Kidney (tissue), 14 donors: ENCODE data around the gene SYNPO2. TPM values are rescaled to one million over a fixed set of nuclear protein-coding genes. Genes with fewer than 3 reads are reported as not detected.
"Not testable (repeated sequence)": the region's sequence is repeated elsewhere in the genome, so short reads cannot be mapped to it uniquely, and the experiment has no call there.

Source experiments
- DNase-seq, 5 donors: peaks; one replicate each; pipeline ENCODE4 v3.0.0-alpha.2; 2013 to 2020
- FAIRE-seq: peaks from 2 replicates; lab custom pipeline; 2012; peaks lifted over from hg19 to GRCh38; lab: Jason Lieb, UNC
- H3K27ac ChIP-seq, 2 donors: one replicate each; pipeline ENCODE4 v1.7.0; 2013; ENCODE audit warnings: low read depth in 2 of 2, low read length in 2 of 2, inconsistent platforms in 1 of 2
- H3K27me3 ChIP-seq: one replicate; pipeline ENCODE4 v1.7.1; 2013; ENCODE audit warnings: low read length, inconsistent platforms; ENCODE audit not compliant: control insufficient read depth, insufficient read depth
- H3K36me3 ChIP-seq, 3 donors: one replicate each; pipeline versions ENCODE4 v1.7.0 to v1.7.1; 2013; ENCODE audit warnings: low read length in 3 of 3, control low read depth in 1 of 3, inconsistent platforms in 1 of 3; ENCODE audit not compliant: insufficient read depth in 3 of 3, control insufficient read depth in 2 of 3
- H3K4me1 ChIP-seq, 3 donors: one replicate each; pipeline versions ENCODE4 v1.7.0 to v1.7.1; 2013; ENCODE audit warnings: low read length in 3 of 3, inconsistent platforms in 1 of 3, low read depth in 1 of 3; ENCODE audit not compliant: control insufficient read depth in 2 of 3, insufficient read depth in 2 of 3
- H3K4me3 ChIP-seq, 3 donors: one replicate each; pipeline versions ENCODE4 v1.7.0 to v1.8.1; 2013; ENCODE audit warnings: low read length in 3 of 3, control low read depth in 1 of 3, inconsistent platforms in 1 of 3
- H3K9ac ChIP-seq, 3 donors: one replicate each; pipeline versions ENCODE4 v1.7.0 to v1.7.1; 2013; ENCODE audit warnings: low read length in 3 of 3, control low read depth in 1 of 3, inconsistent platforms in 1 of 3
- H3K9me3 ChIP-seq, 3 donors: one replicate each; pipeline versions ENCODE4 v1.7.0 to v1.7.1; 2013; ENCODE audit warnings: low read length in 3 of 3, control low read depth in 1 of 3, inconsistent platforms in 1 of 3; ENCODE audit not compliant: control insufficient read depth in 2 of 3, insufficient read depth in 1 of 3
- CTCF ChIP-seq: IDR thresholded peaks from 3 replicates; pipeline ENCODE4 v1.5.1; 2012; ENCODE audit warnings: mild to moderate bottlenecking, moderate library complexity, borderline replicate concordance; ENCODE audit not compliant: insufficient read depth; ENCODE audit errors: extremely low read depth
- intact Hi-C: fragments of 100-400 bp; cut with DNase I; formaldehyde crosslinking; loops from one replicate; pipeline ENCODE4 v1.11.1; 2022
- polyA plus RNA-seq: library from polyadenylated mRNA; stranded (reverse); fragments of 350-450 nt; fragmentation: Illumina TruSeq; extraction: RNeasy Lipid Tissue Mini Kit (QIAGEN cat#74804); gene quantifications from one replicate; pipeline ENCODE4 v1.2.3, GENCODE V29; 2014; ENCODE audit warnings: low read depth, low replicate concordance; ENCODE audit not compliant: insufficient read depth
- total RNA-seq: library from RNA; stranded (reverse); fragmentation: NEBNext Ultra II Directional; extraction: Animal tissue kit (Norgen Biotek cat#: 25700); gene quantifications from one replicate; pipeline ENCODE4 v1.2.1, GENCODE V29; 2021
- donor health status: control.
- donor health status: control.
- donor health status: control.
- donor health status: control.
- donor health status: control.
- donor health status: DM: yes; HTN: yes; CAD: no.
- donor health status: Normal renal cell carcinoma (clear cell type).

Gene SYNPO2
- total and polyA plus RNA-seq, 2 donors from 2014 or later = 7.5 to 56.5 TPM

- H3K9ac ChIP-seq = no peak overlapping the region
- no peak overlapping the region for H3K4me3 ChIP-seq
- H3K27ac ChIP-seq = no peak overlapping the region
- no peaks in the 10 kb centered on the region for H3K4me1 ChIP-seq
- DNase-seq (no peak), FAIRE-seq (no peak)
- no peak for TF ChIP-seq CTCF
- no peaks in the 10 kb centered on the region for H3K36me3 ChIP-seq
- H3K9me3 ChIP-seq = no peaks in the 10 kb centered on the region
- intact Hi-C loops = no loop called here
- H3K27me3 ChIP-seq = no peaks in the 10 kb centered on the region
Measured at GRCh38 chr4:119014658-119015057, 126.0 kb downstream of the SYNPO2 start.

- Histone ChIP-seq H3K4me3 (no peak overlapping the region), H3K27ac (no peak overlapping the region), H3K4me1 (no peaks in the 10 kb centered on the region), H3K9me3 (no peaks in the 10 kb centered on the region), H3K36me3 (no peaks in the 10 kb centered on the region), H3K9ac (no peak overlapping the region), H3K27me3 (no peaks in the 10 kb centered on the region)
- intact Hi-C loops = no loop called here
- FAIRE-seq = no peak
- DNase-seq = no peak
- no peak for TF ChIP-seq CTCF
Measured at GRCh38 chr4:119016636-119017035, 128.0 kb downstream of the SYNPO2 start.

GRCh38 chr4:119017636-119018035 is 129.0 kb downstream of the SYNPO2 start:
- DNase-seq (no peak), FAIRE-seq (no peak)
- no peak overlapping the region for H3K27ac ChIP-seq
- H3K9me3 ChIP-seq = no peaks in the 10 kb centered on the region
- intact Hi-C loops = no loop called here
- no peak overlapping the region for H3K4me3 ChIP-seq
- H3K27me3 ChIP-seq = no peaks in the 10 kb centered on the region
- no peak for TF ChIP-seq CTCF
- no peaks in the 10 kb centered on the region for H3K36me3 ChIP-seq
- no peak overlapping the region for H3K9ac ChIP-seq
- no peaks in the 10 kb centered on the region for H3K4me1 ChIP-seq

GRCh38 chr4:119020158-119020557 is 131.5 kb downstream of the SYNPO2 start:
- intact Hi-C loops = no loop called here
- H3K27ac ChIP-seq = no peak overlapping the region
- FAIRE-seq = no peak
- no peak overlapping the region for H3K4me3 ChIP-seq
- H3K9ac ChIP-seq = no peak overlapping the region
- H3K36me3 ChIP-seq = no peaks in the 10 kb centered on the region
- no peak for DNase-seq
- H3K4me1 ChIP-seq = no peaks in the 10 kb centered on the region
- H3K27me3 ChIP-seq = no peaks in the 10 kb centered on the region
- no peak for TF ChIP-seq CTCF
- H3K9me3 ChIP-seq = no peaks in the 10 kb centered on the region

- H3K27me3 ChIP-seq, H3K9ac ChIP-seq, H3K4me1 ChIP-seq, H3K27ac ChIP-seq, DNase-seq, H3K4me3 ChIP-seq, H3K36me3 ChIP-seq, intact Hi-C loops, H3K9me3 ChIP-seq: not testable (repeated sequence)
- FAIRE-seq = peak; percentile 11
Measured at GRCh38 chr4:119022520-119022919, 133.9 kb downstream of the SYNPO2 start.
